HT-29 (cell line): ENCODE results near the gene MYL5. TPM values are rescaled to one million over a fixed set of nuclear protein-coding genes. Genes with fewer than 3 reads are reported as not detected.
A peak's percentile ranks its signal among the peaks of the same experiment; 100 is the strongest.
"Not testable (repeated sequence)": the region's sequence is repeated elsewhere in the genome, so short reads cannot be mapped to it uniquely, and the experiment has no call there.

Experiments
- DNase-seq: peaks from one replicate; pipeline ENCODE4 v3.0.0-alpha.2; 2015; ENCODE audit warnings: low spot score
- total RNA-seq: library from RNA; depleted of rRNA; stranded (reverse); fragments of >200 nt; shearing (Covaris generic); gene quantifications from 2 replicates; pipeline ENCODE4 v1.2.3, GENCODE V29; 2014

MYL5 gene
- total RNA-seq, 1 experiment from 2014 or later, result 12.6 TPM

GRCh38 chr4:684623-685327 is 10.4 kb downstream of the MYL5 start:
- no peak for DNase-seq

GRCh38 chr4:685679-686412 is 11.5 kb downstream of the MYL5 start:
- no peak for DNase-seq

- DNase-seq, result no peak
Observed at GRCh38 chr4:686413-687040, 12.2 kb downstream of the MYL5 start.

GRCh38 chr4:687048-687970 is 13.0 kb downstream of the MYL5 start:
- DNase-seq, result peak; percentile 66

GRCh38 chr4:687971-688853 is 13.9 kb downstream of the MYL5 start:
- DNase-seq, result no peak

- no peak for DNase-seq
Observed at GRCh38 chr4:688854-689681, 14.7 kb downstream of the MYL5 start, which contains the start of gene SLC49A3. Gene SLC49A3 (minus strand): TSS chr4:689151. CDS start chr4:689127, 24 bp downstream.

- DNase-seq, result no peak
Observed at GRCh38 chr4:689723-690122, 15.4 kb downstream of the MYL5 start.

- no peak for DNase-seq
Observed at GRCh38 chr4:692771-693554, 18.6 kb downstream of the MYL5 start.

GRCh38 chr4:694341-694940 is 20.1 kb downstream of the MYL5 start:
- DNase-seq, result not testable (repeated sequence)

- DNase-seq, result no peak
Observed at GRCh38 chr4:699816-700580, 25.7 kb downstream of the MYL5 start.

- no peak for DNase-seq
Observed at GRCh38 chr4:700587-701264, 26.4 kb downstream of the MYL5 start.

- DNase-seq, result no peak
Observed at GRCh38 chr4:702618-703048, 28.3 kb downstream of the MYL5 start.

GRCh38 chr4:703336-704197 is 29.2 kb downstream of the MYL5 start:
- DNase-seq, result no peak

GRCh38 chr4:704198-704891 is 30.0 kb downstream of the MYL5 start:
- DNase-seq, result no peak

GRCh38 chr4:704971-705277 is 30.6 kb downstream of the MYL5 start:
- DNase-seq, result no peak
